ENCODE data around the gene C11orf68.
"Not testable (repeated sequence)": the region's sequence is repeated elsewhere in the genome, so short reads cannot be mapped to it uniquely, and the experiment has no call there.

C11orf68 gene

GRCh38 chr11:65918211-65919140 lies at the start of gene C11orf68:
C11orf68 (minus strand) TSS chr11:65919062; CDS start chr11:65919031, 31 bp downstream.
- peak; percentile 42 for DNase-seq

- no peak for DNase-seq
Measured at GRCh38 chr11:65967329-65967934, 48.6 kb upstream of the C11orf68 start.

GRCh38 chr11:65965986-65966762 lies 47.3 kb upstream of the C11orf68 start:
- DNase-seq, result no peak

DNA sequence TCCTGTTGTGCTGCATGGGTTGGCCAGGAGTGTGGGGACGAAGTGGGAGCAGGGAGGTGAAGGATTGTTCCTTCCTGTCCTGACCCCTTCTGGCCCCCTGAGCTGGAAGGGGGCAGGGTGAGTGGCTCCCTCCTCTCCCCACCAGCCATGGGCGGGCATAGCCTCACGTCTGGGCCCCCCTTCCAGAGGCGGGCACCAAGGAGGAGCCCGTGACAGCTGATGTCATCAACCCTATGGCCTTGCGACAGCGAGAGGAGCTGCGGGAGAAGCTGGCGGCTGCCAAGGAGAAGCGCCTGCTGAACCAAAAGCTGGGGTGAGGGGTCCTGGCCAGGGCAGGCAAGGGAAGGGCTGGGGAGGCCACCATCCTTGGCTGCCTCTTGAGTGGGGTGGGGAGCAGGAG lies 46.0 kb upstream of the C11orf68 start:
- no peak for DNase-seq

DNA sequence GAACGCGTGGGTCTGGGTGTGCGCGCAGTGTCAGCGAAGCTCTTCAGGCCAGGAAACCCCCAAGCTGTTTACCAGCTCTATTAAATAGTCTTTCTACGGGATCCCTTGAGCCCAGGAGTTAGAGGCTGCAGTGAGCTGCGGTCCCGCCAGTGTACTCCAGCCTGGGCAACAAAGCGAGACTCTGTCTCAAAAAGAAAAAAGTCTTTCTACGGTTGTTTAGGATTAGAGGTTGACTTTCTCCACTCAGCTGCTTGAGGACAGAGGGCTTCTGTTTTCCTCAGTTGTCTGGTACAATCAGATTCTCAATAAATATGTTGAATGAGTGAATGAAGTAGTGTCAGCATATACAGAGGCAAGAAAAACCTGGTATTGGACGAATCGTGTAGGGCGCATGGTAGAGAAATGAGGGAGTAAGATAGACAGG lies 43.3 kb upstream of the C11orf68 start:
- no peak for DNase-seq

- peak; percentile 96 for DNase-seq
Measured at GRCh38 chr11:65961267-65962140, 42.6 kb upstream of the C11orf68 start, which contains the start of gene SART1. SART1 (plus strand) TSS chr11:65961734; CDS start chr11:65961781, 47 bp downstream.

DNA sequence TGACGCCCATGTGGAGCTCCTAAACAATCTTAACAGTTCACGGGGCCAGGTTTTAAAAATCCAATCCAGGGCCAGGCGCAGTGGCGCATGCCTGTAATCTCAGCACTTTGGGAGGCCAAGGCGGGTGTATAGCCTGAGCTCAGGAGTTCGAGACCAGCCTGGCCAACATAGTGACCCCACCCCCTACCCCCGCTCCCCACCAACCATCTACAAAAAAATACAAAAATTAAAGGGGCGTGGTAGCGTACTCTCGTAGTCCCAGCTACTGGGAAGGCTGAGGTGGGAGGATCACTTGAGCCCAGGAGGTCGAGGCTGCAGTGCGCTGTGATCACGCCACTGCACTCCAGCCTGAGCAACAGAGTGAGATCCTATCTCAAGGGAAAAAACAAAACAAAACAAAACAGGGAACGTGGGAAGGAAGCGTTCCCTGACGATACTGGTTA lies 42.0 kb upstream of the C11orf68 start:
- no peak for DNase-seq

GRCh38 chr11:65958774-65959420 lies 40.0 kb upstream of the C11orf68 start:
- peak; percentile 14 for DNase-seq

- DNase-seq, result no peak
Measured at GRCh38 chr11:65958291-65958690, 39.4 kb upstream of the C11orf68 start.

DNA sequence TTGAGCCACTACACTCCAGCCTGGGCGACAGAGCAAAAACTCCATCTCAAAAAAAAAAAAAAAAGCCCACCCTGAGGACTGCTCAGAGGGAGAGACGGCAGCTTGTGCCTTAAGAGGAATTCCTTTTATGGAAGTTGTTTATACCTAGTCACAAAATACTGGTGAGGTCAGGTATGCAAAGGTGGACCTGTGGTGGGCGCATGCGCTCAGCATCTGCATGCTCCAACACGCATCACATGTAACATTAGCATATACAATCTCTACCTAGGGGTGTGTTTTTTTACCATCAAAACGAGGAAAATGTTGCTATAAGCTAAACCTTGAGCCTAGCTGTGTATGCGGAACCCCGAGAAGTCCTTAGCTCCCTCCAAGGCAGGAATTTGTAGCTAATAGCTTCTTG lies 35.9 kb upstream of the C11orf68 start:
- DNase-seq, result no peak

DNA sequence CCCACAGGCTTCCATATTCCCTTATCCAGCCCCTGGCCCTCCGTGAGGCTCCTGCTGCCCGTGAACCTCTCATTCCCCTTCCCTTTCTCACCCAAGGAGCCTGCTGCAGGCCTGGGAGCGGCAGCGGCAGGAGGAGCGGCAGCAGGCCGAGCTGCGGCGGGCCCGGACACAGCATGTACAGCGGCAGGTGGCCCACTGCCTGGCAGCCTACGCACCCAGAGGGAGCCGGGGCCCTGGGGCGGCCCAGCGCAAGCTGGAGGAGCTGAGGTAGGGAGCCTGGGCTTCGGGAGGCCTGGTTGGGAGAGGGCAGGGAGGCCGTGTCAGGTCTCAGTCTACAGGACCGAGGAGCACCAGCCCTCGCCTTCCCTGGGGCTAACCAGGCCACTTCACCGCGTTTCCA lies 34.6 kb upstream of the C11orf68 start:
- no peak for DNase-seq

- DNase-seq, result no peak
Measured at GRCh38 chr11:65952052-65952521, 33.2 kb upstream of the C11orf68 start.

- DNase-seq, result not testable (repeated sequence)
Measured at GRCh38 chr11:65951641-65952040, 32.8 kb upstream of the C11orf68 start.

- not testable (repeated sequence) for DNase-seq
Measured at GRCh38 chr11:65950711-65951110, 31.8 kb upstream of the C11orf68 start.

GRCh38 chr11:65947603-65948125 lies 28.8 kb upstream of the C11orf68 start:
- DNase-seq, result no peak

- DNase-seq, result no peak
Measured at GRCh38 chr11:65947133-65947532, 28.3 kb upstream of the C11orf68 start.

DNA sequence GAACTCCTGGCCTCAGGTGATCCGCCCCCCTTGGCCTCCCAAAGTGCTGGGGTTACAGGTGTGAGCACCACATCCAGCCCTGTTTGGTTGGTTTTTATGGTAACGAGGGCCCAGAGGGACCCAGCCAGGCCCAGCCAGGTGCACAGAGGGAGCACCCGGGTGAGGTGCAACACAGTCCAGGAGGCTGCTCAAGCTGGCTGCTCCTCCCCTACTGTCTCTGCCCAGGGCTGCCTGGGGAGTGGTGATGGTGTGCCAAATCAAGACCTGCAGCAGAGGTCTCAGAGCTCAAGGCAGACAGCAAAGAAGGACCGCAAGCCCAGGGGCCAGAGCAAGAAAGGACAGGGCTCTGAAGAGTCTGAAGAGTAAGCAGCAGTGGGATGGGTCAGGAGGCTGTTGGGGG lies 27.8 kb upstream of the C11orf68 start:
- no peak for DNase-seq

DNA sequence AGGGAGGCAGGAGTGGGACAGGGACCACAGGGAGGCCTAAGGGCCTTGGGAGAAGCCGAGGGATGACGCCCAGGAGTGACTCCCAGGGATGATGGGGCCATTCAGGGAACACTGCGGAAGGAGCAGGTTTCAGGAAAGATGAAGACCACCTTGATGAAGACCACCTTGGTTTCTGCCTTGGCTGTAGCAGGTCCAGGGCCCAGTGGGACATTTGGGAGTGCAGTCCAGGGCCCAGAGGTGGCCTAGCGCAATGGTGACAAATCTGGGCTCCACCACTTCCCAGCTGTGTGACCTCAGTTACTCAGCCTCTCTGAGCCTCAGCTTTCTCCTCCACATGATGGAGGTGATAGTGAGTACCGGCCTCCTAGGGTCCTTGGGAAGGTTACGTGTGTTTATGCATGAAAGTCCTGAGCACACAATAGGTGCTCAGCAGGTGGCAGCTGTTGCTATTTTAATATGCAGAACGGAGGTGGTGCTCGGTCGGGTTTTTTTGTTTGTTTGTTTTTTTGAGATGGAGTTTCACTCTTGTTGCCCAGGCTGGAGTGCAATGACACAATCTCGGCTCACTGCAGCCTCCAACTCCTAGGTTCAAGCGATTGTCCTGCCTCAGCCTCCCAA lies 27.2 kb upstream of the C11orf68 start:
- DNase-seq, result no peak

GRCh38 chr11:65945430-65945911 lies 26.6 kb upstream of the C11orf68 start, which contains the start of gene TSGA10IP:
TSGA10IP (plus strand) TSS chr11:65945480; CDS start chr11:65945676, 196 bp downstream.
- DNase-seq, result no peak

DNA sequence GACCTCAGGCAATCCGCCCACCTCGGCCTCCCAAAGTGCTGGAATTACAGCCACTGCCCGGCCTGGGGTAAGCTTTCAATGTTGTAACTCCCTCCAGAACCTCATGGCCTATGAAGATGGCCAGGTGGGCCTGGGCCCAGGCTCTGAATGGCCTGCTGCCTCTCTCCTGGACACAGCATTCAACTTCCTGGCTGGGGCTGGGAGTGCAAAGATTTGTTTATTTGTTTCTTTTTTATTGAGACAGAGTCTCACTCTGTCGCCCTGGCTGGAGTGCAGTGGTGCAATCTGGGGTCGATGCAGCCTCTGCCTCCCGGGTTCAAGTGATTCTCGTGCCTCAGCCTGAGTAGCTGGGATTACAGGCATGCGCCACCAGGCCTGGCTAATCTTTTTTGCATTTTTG lies 25.9 kb upstream of the C11orf68 start:
- no peak for DNase-seq

Data from NCI-H510A treated with DMSO at 0.1 percent for 48 hours (cell line).